Adrenal gland (tissue), 5 donors: ENCODE measurements around the gene SRGAP3.

Experiments
- CTCF ChIP-seq, 6 experiments: fragments of 450-650 bp in 4 of 6; fragments of 200-600 bp in 2 of 6; sonication (generic) in 1 of 6; IDR thresholded peaks; 1 replicate in 5 of 6; 2 replicates in 1 of 6; pipeline versions ENCODE4 v1.5.1 to v1.8.0; 2016 to 2021; ENCODE audit warnings: antibody characterized with exemption in 6 of 6, mild to moderate bottlenecking in 2 of 6, moderate library complexity in 1 of 6
- POLR2A ChIP-seq, 2 donors: fragments of 450-650 bp; IDR thresholded peaks; one replicate each; pipeline ENCODE4 v1.6.1; 2017; ENCODE audit warnings: antibody characterized with exemption in 2 of 2, mild to moderate bottlenecking in 2 of 2, moderate library complexity in 1 of 2
- donor health status: DM: no; HTN: no; CAD: no.

DNA sequence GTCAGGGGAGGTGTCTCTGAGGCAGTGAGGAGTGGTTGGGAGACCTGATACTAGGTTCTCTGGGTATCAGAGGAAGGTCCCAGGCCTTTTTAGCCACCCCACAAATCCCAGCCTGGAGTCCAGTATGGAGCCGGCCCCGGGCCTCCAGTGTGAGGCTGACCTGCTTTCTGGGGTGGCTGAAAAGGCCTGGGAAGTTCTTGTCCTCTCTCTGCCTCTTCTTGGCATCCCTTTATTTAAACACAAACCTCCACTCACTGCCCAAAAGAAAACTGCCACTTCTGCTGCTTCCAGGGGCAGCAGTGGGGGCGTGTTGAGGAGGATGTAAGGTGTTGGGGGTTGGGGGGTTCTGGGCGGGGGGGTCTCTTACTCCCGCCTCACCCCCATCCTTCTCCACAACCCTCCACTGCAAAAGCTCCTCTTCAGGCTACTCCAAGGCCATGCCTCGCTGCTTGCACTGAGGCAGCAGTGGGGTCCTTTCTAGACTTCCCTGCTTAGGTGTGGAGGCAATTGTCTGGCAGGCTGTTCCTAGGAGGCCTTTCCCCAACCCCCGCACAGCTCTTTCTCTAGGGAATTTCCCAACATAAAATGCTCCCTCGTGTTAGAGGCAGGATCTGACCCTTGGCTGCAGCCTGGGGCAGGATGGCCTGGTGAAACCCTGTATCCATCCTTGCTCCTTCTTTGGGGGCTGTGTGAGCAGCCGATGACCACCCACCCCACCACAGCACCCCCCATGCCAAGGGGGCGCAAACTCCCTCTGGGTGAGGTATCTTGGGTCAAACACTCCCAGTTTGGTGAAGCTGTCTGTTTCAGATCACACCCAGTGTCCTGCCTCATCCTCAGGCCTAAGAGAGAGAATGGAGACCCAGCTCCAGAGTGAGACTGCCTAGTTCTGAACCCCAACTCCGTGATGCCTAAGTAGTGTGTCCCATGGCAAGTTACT, 274.1 kb downstream of the SRGAP3 start:
- TF ChIP-seq POLR2A (IDR thresholded peaks at IDR 0.05): no peak
- no peak for TF ChIP-seq CTCF (IDR thresholded peaks at IDR 0.05)
